ENCODE results near the gene SMYD3.

The SMYD3 gene

DNA sequence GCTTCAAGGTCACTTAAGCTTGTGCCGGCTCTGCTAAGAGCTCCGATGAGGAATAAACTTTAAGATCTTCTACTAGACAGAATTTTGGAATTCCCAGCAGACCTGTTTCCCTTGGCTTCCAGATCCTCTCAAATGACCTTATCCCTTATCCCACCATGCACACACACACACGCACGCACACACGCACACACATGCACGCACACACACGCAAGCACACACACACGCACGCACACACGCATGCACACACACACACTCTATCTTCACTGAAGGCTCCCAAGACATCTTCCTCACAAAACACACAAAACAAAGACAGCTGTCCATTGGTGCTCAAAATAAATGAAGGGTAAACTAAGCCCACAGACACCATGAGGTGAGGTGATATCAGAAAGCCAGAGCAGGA lies 692.4 kb downstream of the SMYD3 start:
- no peak overlapping the region for H3K9ac ChIP-seq
- no peaks in the 10 kb centered on the region for H3K36me3 ChIP-seq (ENCODE audit: insufficient read depth)
- TF ChIP-seq, protein P1, sequence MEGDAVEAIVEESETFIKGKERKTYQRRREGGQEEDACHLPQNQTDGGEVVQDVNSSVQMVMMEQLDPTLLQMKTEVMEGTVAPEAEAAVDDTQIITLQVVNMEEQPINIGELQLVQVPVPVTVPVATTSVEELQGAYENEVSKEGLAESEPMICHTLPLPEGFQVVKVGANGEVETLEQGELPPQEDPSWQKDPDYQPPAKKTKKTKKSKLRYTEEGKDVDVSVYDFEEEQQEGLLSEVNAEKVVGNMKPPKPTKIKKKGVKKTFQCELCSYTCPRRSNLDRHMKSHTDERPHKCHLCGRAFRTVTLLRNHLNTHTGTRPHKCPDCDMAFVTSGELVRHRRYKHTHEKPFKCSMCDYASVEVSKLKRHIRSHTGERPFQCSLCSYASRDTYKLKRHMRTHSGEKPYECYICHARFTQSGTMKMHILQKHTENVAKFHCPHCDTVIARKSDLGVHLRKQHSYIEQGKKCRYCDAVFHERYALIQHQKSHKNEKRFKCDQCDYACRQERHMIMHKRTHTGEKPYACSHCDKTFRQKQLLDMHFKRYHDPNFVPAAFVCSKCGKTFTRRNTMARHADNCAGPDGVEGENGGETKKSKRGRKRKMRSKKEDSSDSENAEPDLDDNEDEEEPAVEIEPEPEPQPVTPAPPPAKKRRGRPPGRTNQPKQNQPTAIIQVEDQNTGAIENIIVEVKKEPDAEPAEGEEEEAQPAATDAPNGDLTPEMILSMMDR (conservative IDR thresholded peaks at IDR 0.05; ENCODE audit: low read depth, low read length): no peak
- H2AFZ ChIP-seq (ENCODE audit: low read depth): no peak overlapping the region
- H3K4me1 ChIP-seq (ENCODE audit: low read depth, poor library complexity, severe bottlenecking): no peaks in the 10 kb centered on the region
- no peak overlapping the region for H3K4me3 ChIP-seq (IDR thresholded peaks at IDR 0.05; ENCODE audit: insufficient read depth, low read depth, low read length)
- H3K79me2 ChIP-seq (ENCODE audit: insufficient read depth, low read depth): no peaks in the 10 kb centered on the region
- H3K27ac ChIP-seq: no peak overlapping the region
- no peak overlapping the region for H3K4me2 ChIP-seq
- no peaks in the 10 kb centered on the region for H3K27me3 ChIP-seq (ENCODE audit: insufficient read depth, low read depth)
- no peaks in the 10 kb centered on the region for H4K20me1 ChIP-seq (ENCODE audit: insufficient read depth)

DNA sequence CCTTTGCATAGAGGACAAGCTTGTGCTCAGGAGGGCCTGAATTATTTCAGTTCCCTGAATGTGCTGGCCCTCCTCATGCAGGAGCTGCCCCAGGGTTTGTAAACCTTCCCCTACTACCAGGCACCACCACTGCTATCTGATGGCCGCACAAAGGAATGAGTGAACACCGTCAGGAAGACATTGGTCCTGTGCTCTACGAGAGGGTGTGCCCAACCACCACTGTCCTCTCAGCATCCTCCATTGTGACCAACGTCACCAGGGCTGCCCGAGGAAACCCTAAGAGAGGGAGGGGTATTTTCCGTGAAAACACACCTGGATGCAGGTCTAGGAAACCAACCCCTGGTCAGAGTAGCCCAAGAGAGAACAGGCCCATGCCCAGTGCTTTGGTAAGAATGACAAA lies 694.8 kb downstream of the SMYD3 start:
- H3K4me1 ChIP-seq (ENCODE audit: low read depth, poor library complexity, severe bottlenecking): no peaks in the 10 kb centered on the region

DNA sequence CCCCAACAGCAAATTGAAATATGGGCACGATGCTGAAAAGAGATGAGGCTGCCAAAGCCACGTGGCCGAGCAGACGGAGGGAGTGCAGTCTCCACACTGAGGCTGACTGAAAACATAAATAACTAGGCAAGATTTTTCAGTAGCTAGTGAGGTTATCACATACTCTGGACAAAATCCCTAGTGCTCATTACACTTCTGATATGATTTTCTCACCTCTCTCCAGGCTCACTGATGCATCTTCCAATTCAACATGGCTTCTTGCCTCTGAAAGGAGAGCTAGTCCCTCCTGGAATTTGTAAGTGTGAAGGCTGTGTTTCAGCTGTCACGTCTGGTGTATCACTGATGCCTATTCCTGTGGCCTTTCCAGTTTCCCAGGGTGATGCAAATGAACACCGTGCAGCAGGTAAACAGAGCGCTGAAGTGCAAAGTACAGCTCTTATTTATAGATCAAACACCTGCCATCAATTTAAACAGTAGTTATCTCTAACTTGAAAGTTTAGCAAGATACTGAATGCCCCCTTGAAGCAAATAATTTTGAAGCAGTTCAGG lies 696.2 kb downstream of the SMYD3 start:
- Histone ChIP-seq H2AFZ (ENCODE audit: low read depth) (no peak overlapping the region), H3K9ac (no peak overlapping the region), H4K20me1 (ENCODE audit: insufficient read depth) (no peaks in the 10 kb centered on the region), H3K79me2 (ENCODE audit: insufficient read depth, low read depth) (no peaks in the 10 kb centered on the region), H3K27ac (no peak overlapping the region), H3K4me2 (no peak overlapping the region), H3K4me3 (IDR thresholded peaks at IDR 0.05; ENCODE audit: insufficient read depth, low read depth, low read length) (no peak overlapping the region), H3K27me3 (ENCODE audit: insufficient read depth, low read depth) (no peaks in the 10 kb centered on the region), H3K4me1 (ENCODE audit: low read depth, poor library complexity, severe bottlenecking) (no peaks in the 10 kb centered on the region), H3K36me3 (ENCODE audit: insufficient read depth) (no peaks in the 10 kb centered on the region)
- TF ChIP-seq, protein P1 (conservative IDR thresholded peaks at IDR 0.05; ENCODE audit: low read depth, low read length): no peak

More for the DNA sequence above, 694.8 kb downstream of the SMYD3 start:
- no peaks in the 10 kb centered on the region for H4K20me1 ChIP-seq (ENCODE audit: insufficient read depth)
- no peaks in the 10 kb centered on the region for H3K36me3 ChIP-seq (ENCODE audit: insufficient read depth)
- H2AFZ ChIP-seq (ENCODE audit: low read depth): no peak overlapping the region
- no peak overlapping the region for H3K4me2 ChIP-seq
- TF ChIP-seq, protein P1 (conservative IDR thresholded peaks at IDR 0.05; ENCODE audit: low read depth, low read length): no peak
- no peaks in the 10 kb centered on the region for H3K79me2 ChIP-seq (ENCODE audit: insufficient read depth, low read depth)
- no peak overlapping the region for H3K27ac ChIP-seq
- no peaks in the 10 kb centered on the region for H3K27me3 ChIP-seq (ENCODE audit: insufficient read depth, low read depth)
- H3K9ac ChIP-seq: no peak overlapping the region
- no peak overlapping the region for H3K4me3 ChIP-seq (IDR thresholded peaks at IDR 0.05; ENCODE audit: insufficient read depth, low read depth, low read length)

DNA sequence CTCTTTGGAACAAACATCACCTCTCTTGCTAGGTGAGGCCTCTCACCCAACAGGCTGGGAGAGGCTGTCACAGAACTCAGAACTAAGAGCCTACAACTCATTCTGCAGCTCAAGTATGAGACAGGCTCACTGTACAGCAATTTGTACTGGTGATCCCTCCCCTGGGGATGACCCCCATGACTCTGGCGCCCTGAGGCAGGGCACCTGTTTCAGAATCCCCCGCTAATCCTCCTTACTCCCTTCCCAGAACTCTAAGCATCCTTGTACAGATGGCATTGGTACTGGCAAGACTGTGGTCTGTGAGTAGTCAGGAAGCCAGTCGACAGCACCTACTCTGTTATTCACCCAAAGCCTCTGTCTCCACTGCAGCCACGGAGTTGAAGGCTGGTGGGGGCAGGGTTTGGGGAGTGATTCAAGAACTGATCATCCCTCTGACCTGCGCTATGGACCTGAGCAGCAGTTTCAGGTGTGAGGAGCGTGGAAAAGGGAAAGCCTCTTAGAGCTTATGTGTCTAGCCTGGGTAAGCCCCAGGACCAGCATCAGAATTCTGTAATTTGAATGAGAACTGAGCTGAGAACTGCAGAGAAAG lies 696.8 kb downstream of the SMYD3 start:
- Histone ChIP-seq H4K20me1 (ENCODE audit: insufficient read depth) (no peaks in the 10 kb centered on the region), H3K27me3 (ENCODE audit: insufficient read depth, low read depth) (no peaks in the 10 kb centered on the region), H3K9ac (no peak overlapping the region), H3K79me2 (ENCODE audit: insufficient read depth, low read depth) (no peaks in the 10 kb centered on the region), H3K4me1 (ENCODE audit: low read depth, poor library complexity, severe bottlenecking) (no peaks in the 10 kb centered on the region), H3K4me3 (IDR thresholded peaks at IDR 0.05; ENCODE audit: insufficient read depth, low read depth, low read length) (no peak overlapping the region), H3K36me3 (ENCODE audit: insufficient read depth) (no peaks in the 10 kb centered on the region), H2AFZ (ENCODE audit: low read depth) (no peak overlapping the region), H3K27ac (no peak overlapping the region), H3K4me2 (no peak overlapping the region)
- TF ChIP-seq, protein P1 (conservative IDR thresholded peaks at IDR 0.05; ENCODE audit: low read depth, low read length): no peak
